ENCODE data around the gene PTPRZ1.

PTPRZ1 gene

DNA sequence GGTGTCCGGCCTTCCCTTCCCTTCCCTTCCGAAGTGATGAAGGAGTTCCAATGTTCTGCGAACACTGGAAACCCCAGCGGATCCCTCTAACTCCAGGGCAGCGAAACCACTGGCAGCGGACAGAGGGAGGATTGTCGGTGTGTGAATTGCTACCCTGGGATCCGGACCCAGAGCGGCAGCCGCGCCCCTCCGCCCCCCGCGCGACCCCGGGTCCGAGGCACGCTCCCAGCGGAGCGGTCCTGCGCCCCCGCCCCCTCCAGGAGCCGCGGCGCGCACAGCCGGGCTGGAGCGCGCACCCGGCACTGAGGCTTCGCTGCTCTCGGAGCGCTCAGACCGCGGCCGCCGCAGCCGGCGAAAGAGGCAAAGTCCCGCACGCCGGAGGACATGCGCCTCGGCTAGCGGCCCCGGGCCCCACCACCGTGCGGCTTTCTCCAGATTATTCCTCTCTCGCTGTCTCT, at the start of gene PTPRZ1:
TSS of gene PTPRZ1 (plus strand) at position 331 of the 458 bp plus-strand sequence. CDS start 339 bp downstream, outside the sequence.
- no peak for DNase-seq (ENCODE audit: low read depth)

DNA sequence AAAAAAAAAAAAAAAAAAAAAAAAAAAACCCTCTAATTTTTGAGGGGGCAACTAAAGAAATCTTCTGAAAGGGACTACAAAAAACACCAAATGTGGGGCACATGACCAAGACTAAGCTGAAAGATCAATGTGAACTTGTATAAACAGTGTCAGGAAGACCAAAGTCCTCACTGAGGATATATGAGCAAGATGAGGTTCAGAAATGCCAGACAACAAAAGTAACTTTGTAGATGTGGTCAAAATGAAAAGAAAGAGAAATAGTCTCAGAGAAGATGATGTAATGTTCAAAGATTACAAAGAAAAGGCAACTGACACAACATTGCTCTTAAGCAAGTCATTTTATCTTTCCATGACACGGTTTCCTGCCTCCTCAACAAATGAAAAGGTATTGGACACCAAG, 48.7 kb upstream of the PTPRZ1 start:
- no peak for DNase-seq (ENCODE audit: low read depth)

DNA sequence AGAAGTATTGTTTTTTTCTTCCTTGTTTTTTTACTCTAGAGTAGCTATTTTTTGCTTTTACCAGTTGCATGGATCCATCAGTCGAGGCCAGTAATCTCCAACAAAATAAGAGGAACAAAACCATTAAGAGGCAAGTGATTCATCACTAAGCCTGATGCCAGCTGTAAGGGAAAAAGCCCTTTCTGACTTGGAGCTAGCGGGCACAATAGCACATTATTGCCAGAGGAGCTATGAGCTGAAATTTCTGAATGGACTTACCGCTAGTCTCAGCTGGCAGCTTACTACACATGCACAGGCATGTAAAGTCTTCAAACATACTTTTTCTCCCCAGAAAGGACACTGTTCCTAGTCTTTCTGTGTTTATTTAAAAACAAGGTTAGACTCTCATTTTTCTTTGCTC, 41.6 kb upstream of the PTPRZ1 start:
- no peak for DNase-seq (ENCODE audit: low read depth)

DNA sequence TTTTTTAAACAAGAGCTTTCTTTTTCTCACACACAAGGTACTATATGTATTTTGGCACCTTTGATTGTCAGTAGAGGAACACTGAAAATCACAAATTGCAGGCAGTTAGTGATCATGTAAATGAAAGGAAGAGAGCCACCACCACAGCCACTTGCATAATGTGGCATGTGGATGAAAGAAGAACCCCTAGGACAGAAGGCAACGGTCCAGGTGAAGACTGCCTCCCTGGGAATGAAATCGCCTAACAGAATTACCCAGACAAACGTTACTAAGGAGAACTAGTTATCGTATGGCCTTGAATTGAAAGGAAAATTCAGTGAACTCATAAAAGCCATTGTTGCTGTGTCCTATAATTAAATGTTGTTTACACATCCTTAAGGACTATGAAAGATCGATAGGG, 41.2 kb upstream of the PTPRZ1 start:
- no peak for DNase-seq (ENCODE audit: low read depth)

- DNase-seq (ENCODE audit: low read depth) = no peak
Measured at GRCh38 chr7:121832347-121832746, 40.6 kb upstream of the PTPRZ1 start.

DNA sequence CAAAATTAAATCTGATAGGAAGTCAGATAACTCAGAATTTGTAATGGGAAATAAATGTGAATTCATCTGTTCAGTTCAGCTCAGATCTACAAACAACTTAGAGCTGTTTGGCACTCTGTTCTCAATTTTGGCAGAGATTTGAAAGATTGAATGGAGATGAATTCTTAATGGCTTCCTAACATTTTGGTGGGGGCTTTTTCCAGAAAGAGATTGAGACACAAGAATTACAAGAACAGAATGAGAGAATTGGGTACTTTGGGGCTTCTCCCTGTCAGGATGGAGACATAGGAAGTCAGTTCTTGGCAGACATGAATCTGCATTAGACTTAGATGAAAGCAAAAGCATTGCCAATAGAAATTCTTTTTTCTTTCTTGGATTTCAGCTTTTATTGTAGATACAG, 39.0 kb upstream of the PTPRZ1 start:
- DNase-seq (ENCODE audit: low read depth) = no peak

DNA sequence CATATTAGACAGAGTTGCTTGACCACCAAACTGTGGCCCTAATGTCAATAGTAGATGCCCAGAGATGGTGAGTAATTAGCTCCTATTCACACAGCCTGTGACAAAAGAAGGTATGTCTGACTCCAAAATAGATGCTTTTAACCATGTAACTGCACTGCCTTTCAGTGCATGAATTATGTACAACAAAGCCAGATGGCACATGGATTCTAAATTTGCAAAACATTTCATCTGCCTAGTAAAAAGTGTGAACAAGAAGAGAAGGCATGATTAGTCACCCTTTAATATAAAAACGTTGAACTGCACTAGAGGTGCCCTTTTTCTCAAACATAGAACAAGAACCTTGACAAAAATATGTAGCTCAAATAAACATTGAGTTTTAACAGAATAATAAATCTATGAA, 35.5 kb upstream of the PTPRZ1 start:
- no peak for DNase-seq (ENCODE audit: low read depth)

DNA sequence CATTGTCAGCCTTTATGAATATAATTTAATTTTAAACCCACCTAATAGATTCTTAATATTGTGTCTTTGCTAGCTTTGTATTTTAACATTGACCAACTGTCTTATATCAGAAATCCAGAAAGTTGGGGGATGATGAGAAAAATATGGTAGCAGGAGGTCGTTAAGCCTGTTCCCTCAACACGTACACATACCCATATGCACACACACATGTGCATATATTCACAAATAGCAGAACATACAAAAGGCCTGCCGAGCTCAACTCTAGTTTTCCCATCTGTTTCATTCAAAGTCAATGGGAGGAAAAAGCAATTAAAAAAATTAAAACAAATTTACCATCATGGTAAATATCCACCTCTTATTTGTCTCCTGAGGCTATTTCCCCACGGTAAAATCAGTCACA, 25.9 kb upstream of the PTPRZ1 start:
- DNase-seq (ENCODE audit: low read depth) = no peak

DNA sequence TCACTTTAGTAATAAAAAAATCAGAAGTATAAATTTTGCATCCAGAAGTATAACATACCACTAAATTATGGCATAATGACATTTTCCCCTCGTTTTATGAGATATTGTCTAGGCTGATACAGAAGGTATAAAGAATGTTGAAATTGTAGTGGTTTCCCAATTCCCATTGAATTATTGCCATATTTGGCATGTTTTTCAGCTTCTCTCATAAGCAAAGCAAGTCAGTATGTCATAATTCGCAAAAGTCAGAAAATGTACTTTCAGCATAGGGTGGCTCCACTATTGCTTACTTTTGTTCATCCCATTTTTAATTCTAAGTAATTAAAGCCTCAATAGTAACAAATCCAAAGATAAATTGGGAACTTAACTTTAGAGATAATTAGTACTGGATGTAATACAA, 19.7 kb upstream of the PTPRZ1 start:
- no peak for DNase-seq (ENCODE audit: low read depth)

DNA sequence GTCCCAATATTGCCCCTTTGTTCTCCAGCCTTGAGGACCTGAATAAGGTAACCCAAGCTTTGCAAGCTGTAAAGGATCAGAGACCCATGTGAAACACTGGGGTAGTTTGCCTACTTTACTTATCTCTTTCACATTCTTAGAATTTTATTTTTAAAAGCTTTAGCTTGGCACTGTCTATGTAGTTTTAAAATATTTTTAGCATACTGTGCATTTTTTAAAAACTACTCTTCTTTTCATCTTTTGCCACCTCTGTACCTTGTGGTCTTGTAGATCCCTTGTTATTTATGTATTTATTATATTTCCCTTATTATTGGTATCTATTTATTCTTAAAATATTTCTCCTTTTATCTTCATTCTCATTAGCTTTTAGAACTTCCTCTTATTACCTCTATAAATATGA, 12.0 kb upstream of the PTPRZ1 start:
- DNase-seq (ENCODE audit: low read depth) = no peak

DNA sequence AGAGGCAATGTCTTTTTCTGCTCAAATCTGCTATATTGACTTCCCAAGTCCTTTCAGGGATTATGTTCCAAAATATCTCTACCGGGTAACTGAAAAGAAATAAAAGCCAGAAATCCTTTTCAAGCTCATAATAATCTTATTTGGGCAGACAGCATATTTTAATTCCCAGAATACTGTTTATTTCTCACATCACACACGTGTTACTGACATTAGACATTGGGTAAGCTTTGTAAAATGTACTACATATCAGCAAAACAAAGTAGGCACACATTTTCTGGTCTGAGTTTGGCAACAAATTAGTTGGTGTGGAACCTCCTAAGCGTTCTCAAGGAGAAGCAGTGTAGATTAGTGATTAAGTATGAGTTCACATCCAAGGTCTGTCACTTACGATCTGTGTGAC, 10.4 kb upstream of the PTPRZ1 start:
- DNase-seq (ENCODE audit: low read depth) = no peak

- DNase-seq (ENCODE audit: low read depth) = no peak
Measured at GRCh38 chr7:121871188-121871587, 1.8 kb upstream of the PTPRZ1 start.

DNA sequence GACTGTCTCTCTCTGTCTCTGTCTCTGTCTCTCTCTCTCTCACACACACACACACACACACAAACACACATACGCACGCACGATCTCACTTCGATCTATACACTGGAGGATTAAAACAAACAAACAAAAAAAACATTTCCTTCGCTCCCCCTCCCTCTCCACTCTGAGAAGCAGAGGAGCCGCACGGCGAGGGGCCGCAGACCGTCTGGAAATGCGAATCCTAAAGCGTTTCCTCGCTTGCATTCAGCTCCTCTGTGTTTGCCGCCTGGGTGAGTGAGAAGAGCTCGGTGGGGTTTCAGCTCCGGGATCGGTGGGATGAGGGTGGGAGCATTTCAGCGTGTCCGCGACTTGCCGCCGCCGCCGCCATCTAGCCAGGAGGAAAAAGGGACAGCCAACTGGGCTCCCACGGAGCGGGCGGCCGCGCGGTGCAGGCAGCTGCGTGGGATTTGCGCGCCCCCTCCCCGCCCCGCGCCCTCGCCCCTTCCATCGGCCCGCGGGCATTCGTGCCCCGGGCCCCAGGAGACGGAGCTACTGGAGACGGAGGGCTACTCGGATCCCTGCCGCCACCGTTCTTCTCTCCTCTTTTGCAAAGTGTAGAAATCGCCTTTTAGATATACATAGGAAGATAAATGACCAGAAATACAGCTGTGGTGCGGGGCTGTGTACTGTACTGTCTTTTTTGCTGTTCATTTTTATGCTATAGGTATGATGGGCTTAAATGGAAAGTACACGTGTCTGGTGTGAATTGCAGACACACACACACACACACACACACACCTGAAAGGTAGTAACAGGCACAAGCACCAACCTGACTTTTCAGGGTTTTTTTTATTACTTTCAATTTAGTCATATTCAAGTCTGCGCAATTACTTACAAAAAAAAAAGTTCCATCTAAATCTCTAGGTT, 581 bp downstream of the PTPRZ1 start:
- DNase-seq (ENCODE audit: low read depth) = no peak

GRCh38 chr7:121874298-121874697, 1.3 kb downstream of the PTPRZ1 start:
- no peak for DNase-seq (ENCODE audit: low read depth)

DNA sequence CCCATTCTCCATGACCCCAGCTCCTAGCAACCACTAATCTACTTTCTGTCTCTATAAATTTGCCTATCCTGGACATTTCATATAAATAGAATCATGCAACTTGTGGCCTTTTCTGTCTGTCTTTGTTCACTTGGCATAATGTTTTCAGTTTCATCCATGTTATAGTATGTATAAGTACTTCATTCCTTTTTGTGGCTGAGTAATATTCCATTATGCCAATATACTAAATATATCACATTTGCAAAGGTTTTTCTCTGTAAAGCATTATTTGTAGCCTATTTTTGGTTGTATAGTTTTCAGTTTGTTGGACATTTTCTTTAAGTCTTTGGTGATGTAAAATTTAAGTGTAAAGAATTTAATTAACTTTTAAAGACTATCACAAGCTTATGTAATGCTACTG, 2.2 kb downstream of the PTPRZ1 start:
- no peak for DNase-seq (ENCODE audit: low read depth)

DNA sequence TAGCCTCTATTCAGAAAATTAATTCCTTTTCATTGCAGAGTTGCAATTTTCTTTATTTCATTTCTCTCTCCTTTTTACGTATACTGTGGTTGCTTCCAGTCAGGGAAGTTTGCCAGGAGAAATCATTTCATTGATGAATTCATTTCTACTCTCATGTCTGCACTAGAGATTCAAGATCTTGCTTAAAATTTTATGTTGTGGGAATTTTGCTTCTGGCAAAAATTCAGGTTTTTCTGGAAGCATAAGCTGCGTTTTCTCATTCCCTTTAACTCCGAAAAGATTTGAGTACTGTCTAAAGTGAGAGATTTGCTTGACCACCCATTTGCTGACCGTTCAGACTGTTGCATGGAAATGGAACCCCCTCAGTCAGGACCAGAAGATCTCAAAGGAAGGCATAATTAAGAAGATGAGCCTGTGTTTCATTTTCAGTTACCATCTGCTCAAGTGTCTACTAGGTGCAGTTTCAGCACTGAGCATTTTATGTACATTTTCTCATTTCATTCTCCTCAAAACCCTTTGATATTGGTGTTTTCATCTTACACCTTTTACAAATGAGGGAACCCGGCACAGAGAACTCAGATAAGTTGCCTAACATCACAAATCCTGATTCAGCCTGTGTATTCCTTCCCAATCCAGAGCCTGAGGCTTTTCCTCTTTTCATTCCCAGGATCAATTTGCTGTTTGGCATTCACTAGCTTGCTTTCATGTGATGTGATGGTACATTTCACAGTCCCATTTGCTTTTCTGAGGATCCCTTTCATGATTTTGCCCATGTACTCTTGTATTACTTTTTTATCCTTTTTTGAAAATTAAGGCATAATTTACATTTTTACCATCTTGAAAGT, 3.9 kb downstream of the PTPRZ1 start:
- no peak for DNase-seq (ENCODE audit: low read depth)

DNA sequence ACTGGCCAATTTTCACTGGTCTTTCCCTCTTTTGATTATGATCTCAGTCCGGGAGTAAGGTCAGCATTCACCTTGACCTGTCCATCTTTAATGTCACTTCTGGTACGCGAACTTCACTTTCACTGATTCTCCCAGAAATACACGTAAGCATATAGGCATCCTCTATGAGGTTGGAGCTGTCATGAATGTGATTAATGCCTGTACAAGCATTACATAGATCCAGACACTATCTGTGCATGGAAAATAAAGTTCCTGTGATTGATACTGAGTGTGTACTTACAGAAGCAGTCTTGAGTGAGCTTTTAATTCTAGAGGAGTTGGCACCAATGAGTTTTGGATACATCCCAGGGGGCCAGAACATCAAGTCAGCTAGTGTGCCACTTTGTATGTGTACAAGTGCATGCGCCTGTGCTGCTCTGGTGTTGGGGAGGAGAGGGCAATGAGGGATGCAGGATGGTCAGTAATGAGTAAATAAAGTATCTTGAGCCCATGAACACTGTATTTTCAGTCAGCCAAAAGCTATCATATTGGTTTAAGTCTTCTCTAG, 6.0 kb downstream of the PTPRZ1 start:
- no peak for DNase-seq (ENCODE audit: low read depth)

DNA sequence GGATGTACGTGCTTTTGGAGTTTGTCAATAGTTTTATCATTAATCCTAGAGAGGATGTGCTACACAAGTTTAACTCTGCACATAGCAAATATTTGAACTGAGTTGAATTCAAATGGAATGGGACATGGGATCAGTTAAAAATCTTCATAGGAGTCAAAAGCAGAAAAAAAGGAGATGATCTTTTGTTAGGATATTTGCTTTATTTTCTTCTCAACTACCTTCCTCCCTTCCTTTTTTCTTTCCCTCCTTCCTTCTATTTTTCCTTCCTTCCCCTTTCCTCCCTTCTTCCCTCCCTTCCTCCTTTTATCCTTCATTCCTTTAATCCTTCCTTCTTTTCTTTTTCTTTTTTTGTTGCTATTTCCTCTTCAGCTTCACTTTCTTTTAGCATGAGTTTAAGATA, 6.6 kb downstream of the PTPRZ1 start:
- DNase-seq (ENCODE audit: low read depth) = no peak

DNA sequence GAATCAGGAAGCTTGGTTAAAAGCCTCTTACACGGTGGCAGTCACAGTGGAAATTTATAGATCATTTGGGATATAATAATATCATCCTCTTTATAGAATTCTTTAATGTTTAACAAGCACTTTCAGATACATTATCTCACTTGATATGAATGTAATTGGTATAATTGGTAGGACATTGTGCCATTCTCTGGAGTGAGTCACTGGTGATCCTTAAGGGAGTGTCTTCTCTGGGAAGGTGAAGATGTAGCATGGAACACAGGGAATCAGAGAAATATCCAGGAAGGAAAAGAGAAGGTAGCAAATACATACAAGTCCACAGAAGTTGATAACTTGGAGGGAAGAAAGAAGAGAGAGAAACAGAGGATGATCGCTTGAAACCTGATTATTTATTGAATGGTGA, 9.8 kb downstream of the PTPRZ1 start:
- DNase-seq (ENCODE audit: low read depth) = no peak

- DNase-seq (ENCODE audit: low read depth) = no peak
Measured at GRCh38 chr7:121885166-121885920, 12.4 kb downstream of the PTPRZ1 start.

- no peak for DNase-seq (ENCODE audit: low read depth)
Measured at GRCh38 chr7:121887634-121888033, 14.7 kb downstream of the PTPRZ1 start.

DNA sequence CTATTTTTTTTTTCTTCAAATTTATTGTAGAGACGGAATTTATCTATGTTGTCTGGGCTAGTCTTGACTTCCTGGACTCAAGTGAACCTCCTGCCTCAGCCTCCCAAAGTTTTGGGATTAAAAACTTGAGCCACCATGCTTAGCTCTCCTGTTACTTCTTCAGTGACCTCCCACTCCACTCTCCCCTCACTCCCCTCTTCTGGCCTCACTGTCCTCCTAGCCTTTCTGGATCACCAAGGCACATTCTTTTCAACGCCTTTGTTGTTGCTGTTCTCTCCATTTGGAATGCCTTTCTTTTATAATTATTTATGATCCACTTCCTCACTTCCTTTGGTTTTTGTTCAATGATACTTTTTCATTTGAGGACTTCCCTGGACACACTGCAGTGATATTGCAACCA, 17.9 kb downstream of the PTPRZ1 start:
- no peak for DNase-seq (ENCODE audit: low read depth)
